DOHH2 (cell line): ENCODE results near the gene TTC7B.

ENCODE experiments used
- EZH2phosphoT487 ChIP-seq: fragments of 200-600 bp; sonication (generic); IDR thresholded peaks from 2 replicates; pipeline ENCODE4 v1.6.1; 2017; ENCODE audit warnings: borderline replicate concordance, mild to moderate bottlenecking, antibody characterized with exemption, low read length, moderate library complexity, mixed read lengths
- TF ChIP-seq, protein P1 (sequence below): fragments of 200-600 bp; sonication (generic); IDR thresholded peaks from one replicate; pipeline ENCODE4 v1.5.1; 2014; ENCODE audit warnings: antibody characterized with exemption, mild to moderate bottlenecking, low read depth, low read length; ENCODE audit not compliant: poor library complexity, severe bottlenecking

DNA sequence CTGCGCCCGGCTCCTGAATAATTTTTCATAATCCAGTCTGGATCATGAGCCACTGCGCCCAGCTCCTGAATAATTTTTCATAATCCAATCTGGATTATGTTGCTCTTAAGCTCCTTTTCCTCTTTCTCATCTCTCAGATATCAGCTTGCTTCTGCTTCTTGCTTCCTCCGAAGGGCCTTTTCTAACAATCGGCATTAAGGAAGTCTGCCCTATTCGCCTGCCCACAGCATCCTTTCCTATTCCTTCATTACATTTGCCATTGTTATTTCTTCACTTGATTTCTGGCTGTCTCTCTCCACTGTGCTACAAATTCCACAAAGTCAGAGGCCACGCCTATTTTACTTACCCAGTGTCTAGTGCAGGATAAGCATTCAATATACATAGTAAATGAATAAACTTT, 83.5 kb downstream of the TTC7B start:
- TF ChIP-seq, protein P1, sequence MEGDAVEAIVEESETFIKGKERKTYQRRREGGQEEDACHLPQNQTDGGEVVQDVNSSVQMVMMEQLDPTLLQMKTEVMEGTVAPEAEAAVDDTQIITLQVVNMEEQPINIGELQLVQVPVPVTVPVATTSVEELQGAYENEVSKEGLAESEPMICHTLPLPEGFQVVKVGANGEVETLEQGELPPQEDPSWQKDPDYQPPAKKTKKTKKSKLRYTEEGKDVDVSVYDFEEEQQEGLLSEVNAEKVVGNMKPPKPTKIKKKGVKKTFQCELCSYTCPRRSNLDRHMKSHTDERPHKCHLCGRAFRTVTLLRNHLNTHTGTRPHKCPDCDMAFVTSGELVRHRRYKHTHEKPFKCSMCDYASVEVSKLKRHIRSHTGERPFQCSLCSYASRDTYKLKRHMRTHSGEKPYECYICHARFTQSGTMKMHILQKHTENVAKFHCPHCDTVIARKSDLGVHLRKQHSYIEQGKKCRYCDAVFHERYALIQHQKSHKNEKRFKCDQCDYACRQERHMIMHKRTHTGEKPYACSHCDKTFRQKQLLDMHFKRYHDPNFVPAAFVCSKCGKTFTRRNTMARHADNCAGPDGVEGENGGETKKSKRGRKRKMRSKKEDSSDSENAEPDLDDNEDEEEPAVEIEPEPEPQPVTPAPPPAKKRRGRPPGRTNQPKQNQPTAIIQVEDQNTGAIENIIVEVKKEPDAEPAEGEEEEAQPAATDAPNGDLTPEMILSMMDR: no peak
- no peak for TF ChIP-seq EZH2phosphoT487
